HG02642 (cell line): ENCODE measurements around the gene CRYBA2.

Source experiments
- ATAC-seq: cut with Tn5 transposase; IDR thresholded peaks from one replicate; pipeline ENCODE4 v1.9.1; 2021; ENCODE audit warnings: mild to moderate bottlenecking; ENCODE audit not compliant: unreplicated experiment, poor library complexity

CRYBA2 gene

GRCh38 chr2:219000569-219000960, 7.3 kb upstream of the CRYBA2 start:
- ATAC-seq = no peak

- no peak for ATAC-seq
Measured at GRCh38 chr2:218999881-219000568, 6.8 kb upstream of the CRYBA2 start.

DNA sequence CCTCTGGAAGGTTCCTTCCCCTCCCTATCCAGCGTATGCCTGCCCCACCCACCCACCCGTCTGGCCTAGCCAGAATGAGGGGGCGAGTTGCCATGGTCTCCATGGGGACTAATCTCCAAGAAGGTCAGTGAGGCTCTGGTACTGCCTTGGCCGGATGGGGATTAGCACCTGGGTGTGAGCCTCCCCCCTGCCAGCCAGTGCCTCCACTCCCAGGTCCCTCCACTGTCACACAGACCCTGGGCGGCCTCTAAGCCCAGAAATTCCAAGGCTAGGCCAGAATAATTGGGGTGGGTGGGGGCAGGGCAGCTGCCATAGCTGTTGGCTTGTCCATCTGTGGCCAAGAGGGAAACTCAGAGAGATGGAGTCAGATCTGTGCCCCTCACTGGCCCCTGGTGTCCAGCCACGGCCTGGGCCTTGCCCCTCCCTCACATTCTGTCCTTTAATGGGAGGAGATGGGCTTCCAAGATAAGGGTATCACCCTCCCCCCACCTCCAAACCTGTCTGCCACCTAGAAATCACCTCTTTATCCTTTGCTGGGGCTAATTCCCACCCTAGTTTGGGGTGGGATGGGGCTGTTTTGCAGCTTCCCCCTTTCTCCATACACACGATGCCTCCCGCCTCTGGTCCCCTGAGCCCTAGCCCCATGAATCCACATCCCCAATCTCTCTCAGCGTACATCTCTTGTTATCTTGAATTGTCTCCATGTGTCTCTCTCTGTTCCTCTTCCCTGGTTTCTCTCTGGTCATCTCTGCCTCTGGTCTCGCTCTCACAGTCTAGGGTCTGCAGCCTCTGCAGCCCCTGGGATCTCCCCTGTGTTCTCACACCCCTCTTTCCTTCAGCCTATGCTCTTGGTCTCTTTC, 6.0 kb upstream of the CRYBA2 start:
- no peak for ATAC-seq

DNA sequence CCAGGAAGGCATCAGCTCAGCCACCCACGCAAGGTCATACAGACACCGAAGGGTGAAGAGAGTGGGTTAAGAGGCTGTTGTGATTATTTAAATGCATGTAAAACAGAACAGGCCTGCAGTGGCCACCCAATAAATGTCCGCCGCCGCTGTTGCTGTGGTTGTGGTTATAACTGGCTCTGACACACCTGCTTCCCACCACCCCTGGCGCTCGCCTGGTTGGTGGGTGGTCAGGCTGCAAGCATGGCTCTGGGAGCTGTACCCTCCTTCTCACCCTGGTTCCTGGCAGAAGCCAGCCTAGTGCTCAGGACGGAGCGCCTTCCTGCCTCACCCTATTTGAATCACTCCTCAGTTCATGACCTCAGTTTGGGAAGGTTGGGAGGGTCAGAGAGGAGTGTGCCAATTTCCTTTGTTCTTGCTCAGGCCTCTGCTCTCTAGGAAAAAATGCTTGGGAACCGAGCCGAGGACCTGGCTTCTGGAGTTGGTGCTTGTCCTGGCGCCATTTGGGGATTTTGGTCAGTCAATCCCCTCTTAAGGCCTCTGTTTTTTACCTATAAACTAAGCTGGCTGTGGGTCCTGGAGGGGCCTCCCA, 5.3 kb upstream of the CRYBA2 start:
- ATAC-seq = no peak

GRCh38 chr2:218997731-218998130, 4.5 kb upstream of the CRYBA2 start:
- ATAC-seq = no peak

DNA sequence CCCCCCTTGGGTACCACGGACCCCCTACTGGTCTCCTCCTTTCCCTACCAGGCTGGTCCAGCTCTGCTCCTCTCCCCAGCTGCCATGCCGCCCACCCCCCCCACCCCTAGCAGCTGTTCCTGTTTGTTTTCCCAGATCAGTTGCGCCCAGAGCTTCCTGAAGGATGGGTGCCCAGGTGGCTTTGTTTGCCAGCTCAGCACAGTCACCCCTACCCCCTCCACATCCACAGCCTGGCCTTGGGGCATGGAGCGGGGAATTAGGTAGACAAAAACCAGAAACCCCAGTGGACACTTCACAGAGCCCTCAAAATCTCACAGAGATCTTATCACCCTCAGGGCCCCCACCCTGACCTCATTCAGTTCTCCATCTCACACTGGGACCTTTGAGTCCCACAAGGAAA, 3.7 kb upstream of the CRYBA2 start:
- no peak for ATAC-seq

DNA sequence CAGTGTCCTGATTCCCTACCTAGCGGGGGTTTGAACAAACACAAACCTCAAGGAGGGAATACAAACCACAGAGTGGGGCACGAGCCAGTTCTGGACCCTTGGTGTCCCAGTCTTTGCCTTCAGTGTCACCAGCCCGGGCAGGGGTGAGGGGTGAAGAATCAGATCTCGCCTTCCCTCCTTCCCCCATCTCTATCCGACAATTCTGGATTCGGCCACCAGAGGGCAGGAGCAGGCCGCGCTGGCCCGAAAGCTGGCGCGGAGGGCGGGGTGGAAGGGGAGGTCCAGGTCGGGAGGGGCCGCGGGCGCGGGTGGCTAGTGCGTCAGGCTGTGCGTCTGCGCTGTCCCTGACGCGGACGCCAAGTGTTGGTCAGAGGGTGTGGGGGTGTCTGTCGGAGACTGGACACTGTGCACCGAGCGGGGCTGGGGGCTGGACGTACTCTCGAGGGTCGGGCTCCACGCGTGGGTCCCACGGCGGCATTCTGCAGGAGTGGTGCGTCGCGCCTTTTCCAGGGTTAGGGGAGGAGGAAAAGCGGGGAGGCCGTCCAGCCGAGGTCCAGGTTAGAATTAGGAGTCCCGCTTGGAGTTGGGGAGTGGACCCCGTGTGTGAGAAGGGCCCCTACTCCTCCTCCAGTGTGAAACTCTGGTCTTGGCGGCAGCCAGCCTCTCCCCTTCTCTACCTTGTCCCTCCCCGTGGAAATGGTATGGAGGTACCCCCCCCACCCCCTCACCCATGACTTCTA, 2.9 kb upstream of the CRYBA2 start:
- peak; percentile 71 for ATAC-seq

GRCh38 chr2:218995561-218995960, 2.3 kb upstream of the CRYBA2 start:
- ATAC-seq = no peak

DNA sequence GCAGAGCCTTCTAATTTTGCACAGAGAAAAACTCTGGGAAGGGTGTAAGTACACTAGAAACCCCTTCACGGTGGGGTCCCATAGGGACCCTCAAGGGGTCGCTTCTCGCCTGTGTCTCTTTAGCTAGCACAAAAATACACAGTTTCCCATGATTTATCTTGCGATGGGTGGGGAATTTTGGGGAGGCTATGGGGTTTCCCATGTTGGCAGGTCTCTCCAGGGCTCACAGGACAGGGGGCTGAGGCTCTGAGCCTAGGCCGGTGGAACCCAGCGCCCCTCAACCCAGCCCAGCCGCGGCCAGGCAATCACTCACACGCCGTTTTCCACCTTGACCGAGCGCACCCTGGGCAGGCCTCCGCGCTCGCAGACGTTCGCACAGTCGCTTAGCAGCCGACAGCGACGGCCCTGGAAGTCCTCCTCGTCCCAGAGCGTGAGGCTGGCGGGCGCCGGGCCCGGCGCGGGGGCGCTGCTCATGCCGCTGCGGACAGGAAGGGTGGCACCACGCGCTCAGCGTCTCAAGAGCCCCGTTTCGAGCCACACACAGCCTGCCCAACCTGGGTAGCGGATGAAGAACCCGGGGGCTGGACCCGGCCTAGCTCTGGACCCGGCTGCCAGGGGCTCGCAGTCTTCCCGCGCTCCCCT, 398 bp downstream of the CRYBA2 start:
- no peak for ATAC-seq

GRCh38 chr2:218992196-218992595, 1.0 kb downstream of the CRYBA2 start:
- ATAC-seq = no peak

DNA sequence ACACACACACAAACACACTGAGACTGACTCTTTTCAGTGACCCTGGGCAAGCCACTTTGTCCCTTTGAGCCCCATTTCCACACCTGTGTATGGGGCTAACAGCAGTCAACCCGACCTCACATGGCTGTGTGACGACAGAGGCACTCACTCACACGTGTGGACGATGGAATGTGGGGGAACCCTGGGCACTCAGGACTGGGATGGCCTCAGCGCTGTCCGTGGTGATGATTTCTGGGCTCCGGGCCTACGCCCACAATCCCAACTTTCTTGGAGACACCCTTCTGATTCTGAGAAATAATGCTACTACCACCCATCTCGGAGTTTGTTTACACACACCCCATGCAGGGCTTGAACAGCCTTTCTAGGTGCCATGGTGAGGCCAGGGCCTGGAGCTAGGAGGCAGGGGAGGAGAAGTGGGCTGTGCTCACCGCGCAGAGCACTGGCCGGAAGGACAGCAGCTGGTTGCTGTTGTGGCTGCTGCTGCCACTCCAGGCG, 1.5 kb downstream of the CRYBA2 start:
- no peak for ATAC-seq

- no peak for ATAC-seq
Measured at GRCh38 chr2:218990612-218991011, 2.6 kb downstream of the CRYBA2 start.

DNA sequence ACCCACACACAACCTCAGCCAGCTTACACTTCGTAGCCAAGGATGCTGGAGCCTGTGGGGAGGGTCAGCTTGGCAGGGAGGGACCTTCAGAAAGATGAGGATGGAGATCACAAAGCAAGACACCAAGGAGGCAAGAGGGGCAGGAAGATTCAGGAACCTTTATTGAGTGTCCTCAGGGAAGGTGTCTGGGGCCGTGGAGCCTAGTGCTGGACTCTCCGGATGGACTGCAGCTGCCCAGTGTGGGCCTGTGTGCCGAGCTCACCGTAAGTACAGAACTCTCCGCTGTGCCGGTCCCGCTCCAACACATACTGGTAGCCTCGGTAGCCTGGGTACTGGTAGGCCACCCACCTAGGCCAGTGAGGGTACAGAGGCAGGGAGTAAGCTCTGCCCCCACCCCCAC, 3.2 kb downstream of the CRYBA2 start:
- no peak for ATAC-seq

DNA sequence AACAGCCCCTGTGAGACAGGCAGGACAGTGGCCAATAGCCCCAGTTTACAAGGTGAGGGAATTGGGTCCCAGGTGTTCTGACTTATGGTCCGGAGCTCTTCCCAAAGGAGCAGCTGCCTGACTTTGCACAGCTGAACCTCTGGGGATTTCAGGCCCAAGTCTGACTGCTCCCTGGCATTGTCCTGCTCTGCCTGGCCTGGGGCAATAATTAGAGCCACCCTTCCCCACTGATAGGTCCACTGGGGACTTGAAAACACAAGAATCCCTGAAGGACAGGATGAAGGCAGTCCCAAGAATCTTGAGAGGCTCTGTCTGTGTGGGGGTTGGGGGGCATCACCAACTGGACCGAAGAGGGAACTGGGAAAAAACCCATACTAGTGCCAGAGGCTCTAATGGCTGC, 4.6 kb downstream of the CRYBA2 start:
- ATAC-seq = no peak

DNA sequence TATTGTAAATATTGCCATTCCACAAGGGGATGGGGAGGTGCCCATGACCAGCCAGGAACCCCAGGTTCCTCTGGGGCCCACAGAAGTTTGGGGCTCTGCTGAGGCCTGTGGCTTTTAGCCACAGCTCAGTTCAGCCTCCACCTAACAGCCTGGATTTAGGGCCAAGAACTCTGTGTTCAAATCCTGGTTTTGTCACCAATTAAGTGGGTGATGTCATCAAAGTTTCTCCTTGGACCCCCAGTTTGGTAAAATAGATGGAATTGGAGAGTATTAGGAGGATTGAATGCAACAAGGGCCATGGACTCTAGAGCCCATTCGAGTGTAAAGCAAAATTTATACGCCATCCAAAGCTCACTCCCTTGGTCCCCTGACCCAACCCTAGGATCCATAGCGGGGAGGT, 5.1 kb downstream of the CRYBA2 start:
- no peak for ATAC-seq

- ATAC-seq = no peak
Measured at GRCh38 chr2:218986148-218986761, 7.0 kb downstream of the CRYBA2 start.

GRCh38 chr2:218985325-218986091, 7.7 kb downstream of the CRYBA2 start:
- ATAC-seq = no peak

GRCh38 chr2:218985021-218985324, 8.2 kb downstream of the CRYBA2 start, which contains the start of gene FEV:
FEV (minus strand) TSS chr2:218985184; CDS start chr2:218985075, 109 bp downstream.
- ATAC-seq = no peak
